OCI-LY7 (cell line): ENCODE data around the gene WDR18.

ENCODE experiments used
- CTCF ChIP-seq: fragments of 200-600 bp; sonication (generic); conservative IDR thresholded peaks from 2 replicates; pipeline ENCODE4 v1.5.1; 2014; ENCODE audit warnings: mild to moderate bottlenecking, antibody characterized with exemption, low read length, moderate library complexity, mixed read lengths
- EZH2phosphoT487 ChIP-seq: fragments of 200-600 bp; sonication (generic); IDR thresholded peaks from 2 replicates; pipeline ENCODE4 v1.6.1; 2018; ENCODE audit warnings: low read depth, borderline replicate concordance, mild to moderate bottlenecking, mixed run types, antibody characterized with exemption, low read length, moderate library complexity, mixed read lengths

- TF ChIP-seq CTCF, result no peak
- no peak for TF ChIP-seq EZH2phosphoT487
Observed at GRCh38 chr19:1010586-1011510, 26.7 kb downstream of the WDR18 start.
